ENCODE data around the gene EPGN.
A peak's percentile ranks its signal among the peaks of the same experiment; 100 is the strongest.

- TF ChIP-seq POLR2A (IDR thresholded peaks at IDR 0.05; ENCODE audit: low read depth, low read length) (no peak), CTCF (IDR thresholded peaks at IDR 0.05; ENCODE audit: extremely low read depth in 1 of 2, insufficient read depth in 1 of 2, low read depth in 1 of 2, low read length in 2 of 2) (peak; percentile 44), EZH2 (IDR thresholded peaks at IDR 0.05; ENCODE audit: borderline replicate concordance, low read depth, low read length, severe bottlenecking) (no peak)
Observed at GRCh38 chr4:74320559-74321118, 12.4 kb downstream of the EPGN start.
